Neuron (in vitro differentiated cells): ENCODE measurements around the gene CAMK2G.
A peak's percentile ranks its signal among the peaks of the same experiment; 100 is the strongest.

Source experiments
- H2AFZ ChIP-seq: one replicate; pipeline ENCODE4 v1.6.1; 2013; ENCODE audit warnings: low read depth, mild to moderate bottlenecking, inconsistent platforms, low read length, moderate library complexity
- H3K27me3 ChIP-seq: one replicate; pipeline ENCODE4 v1.6.1; 2013; ENCODE audit warnings: low read length; ENCODE audit not compliant: insufficient read depth
- H3K36me3 ChIP-seq: one replicate; pipeline ENCODE4 v1.6.1; 2013; ENCODE audit warnings: low read length; ENCODE audit not compliant: insufficient read depth
- H3K4me1 ChIP-seq: one replicate; pipeline ENCODE4 v1.6.1; 2013; ENCODE audit warnings: low read length; ENCODE audit not compliant: insufficient read depth
- H3K4me3 ChIP-seq: 2 replicates; pipeline ENCODE4 v1.5.1; 2013; ENCODE audit warnings: mild to moderate bottlenecking, low read length, moderate library complexity
- H3K9me3 ChIP-seq: one replicate; pipeline ENCODE4 v1.6.1; 2013; ENCODE audit warnings: low read length

Gene CAMK2G

GRCh38 chr10:73910401-73910763, 36.0 kb upstream of the CAMK2G start:
- Histone ChIP-seq H3K4me3 (peak overlapping the region; percentile 52), H3K27me3 (peaks cover 42% of the 10 kb centered on the region), H3K4me1 (peaks cover 13% of the 10 kb centered on the region), H2AFZ (peak overlapping the region; percentile 56), H3K36me3 (no peaks in the 10 kb centered on the region), H3K9me3 (no peaks in the 10 kb centered on the region)

GRCh38 chr10:73909540-73910115, 35.3 kb upstream of the CAMK2G start:
- peaks cover 41% of the 10 kb centered on the region for H3K27me3 ChIP-seq
- no peak overlapping the region for H2AFZ ChIP-seq
- no peak overlapping the region for H3K4me3 ChIP-seq
- H3K36me3 ChIP-seq = no peaks in the 10 kb centered on the region
- H3K9me3 ChIP-seq = no peaks in the 10 kb centered on the region
- H3K4me1 ChIP-seq = peaks cover 13% of the 10 kb centered on the region

- Histone ChIP-seq H3K27me3 (peaks cover 36% of the 10 kb centered on the region), H3K4me1 (peaks cover 13% of the 10 kb centered on the region), H3K36me3 (no peaks in the 10 kb centered on the region), H2AFZ (no peak overlapping the region), H3K9me3 (no peaks in the 10 kb centered on the region), H3K4me3 (no peak overlapping the region)
Measured at GRCh38 chr10:73908853-73909539, 34.6 kb upstream of the CAMK2G start.

GRCh38 chr10:73907841-73908517, 33.6 kb upstream of the CAMK2G start:
- Histone ChIP-seq H3K27me3 (peaks cover 33% of the 10 kb centered on the region), H3K4me1 (peaks cover 13% of the 10 kb centered on the region), H3K9me3 (no peaks in the 10 kb centered on the region), H2AFZ (no peak overlapping the region), H3K36me3 (no peaks in the 10 kb centered on the region), H3K4me3 (no peak overlapping the region)

GRCh38 chr10:73906524-73907447, 32.4 kb upstream of the CAMK2G start:
- Histone ChIP-seq H2AFZ (no peak overlapping the region), H3K9me3 (no peaks in the 10 kb centered on the region), H3K4me3 (no peak overlapping the region), H3K27me3 (peaks cover 27% of the 10 kb centered on the region), H3K4me1 (peaks cover 13% of the 10 kb centered on the region), H3K36me3 (no peaks in the 10 kb centered on the region)

- Histone ChIP-seq H3K27me3 (peaks cover 20% of the 10 kb centered on the region), H3K9me3 (no peaks in the 10 kb centered on the region), H3K4me1 (peaks cover 9% of the 10 kb centered on the region), H2AFZ (no peak overlapping the region), H3K4me3 (no peak overlapping the region), H3K36me3 (no peaks in the 10 kb centered on the region)
Measured at GRCh38 chr10:73905256-73906020, 31.1 kb upstream of the CAMK2G start.

GRCh38 chr10:73902351-73902750, 28.0 kb upstream of the CAMK2G start:
- no peak overlapping the region for H2AFZ ChIP-seq
- H3K9me3 ChIP-seq = no peaks in the 10 kb centered on the region
- no peaks in the 10 kb centered on the region for H3K27me3 ChIP-seq
- H3K36me3 ChIP-seq = no peaks in the 10 kb centered on the region
- no peak overlapping the region for H3K4me3 ChIP-seq
- H3K4me1 ChIP-seq = peaks cover 7% of the 10 kb centered on the region

- Histone ChIP-seq H3K9me3 (no peaks in the 10 kb centered on the region), H2AFZ (no peak overlapping the region), H3K4me1 (no peaks in the 10 kb centered on the region), H3K4me3 (no peak overlapping the region), H3K27me3 (no peaks in the 10 kb centered on the region), H3K36me3 (no peaks in the 10 kb centered on the region)
Measured at GRCh38 chr10:73901261-73901660, 26.9 kb upstream of the CAMK2G start.

- Histone ChIP-seq H2AFZ (no peak overlapping the region), H3K9me3 (no peaks in the 10 kb centered on the region), H3K4me1 (no peaks in the 10 kb centered on the region), H3K36me3 (no peaks in the 10 kb centered on the region), H3K27me3 (no peaks in the 10 kb centered on the region), H3K4me3 (no peak overlapping the region)
Measured at GRCh38 chr10:73900064-73900463, 25.7 kb upstream of the CAMK2G start.

GRCh38 chr10:73899423-73899822, 25.1 kb upstream of the CAMK2G start:
- H3K36me3 ChIP-seq = no peaks in the 10 kb centered on the region
- H3K9me3 ChIP-seq = no peaks in the 10 kb centered on the region
- H3K4me3 ChIP-seq = no peak overlapping the region
- H3K27me3 ChIP-seq = no peaks in the 10 kb centered on the region
- H3K4me1 ChIP-seq = no peaks in the 10 kb centered on the region
- no peak overlapping the region for H2AFZ ChIP-seq

- H3K4me1 ChIP-seq = no peaks in the 10 kb centered on the region
- H3K4me3 ChIP-seq = no peak overlapping the region
- H3K27me3 ChIP-seq = no peaks in the 10 kb centered on the region
- no peaks in the 10 kb centered on the region for H3K9me3 ChIP-seq
- H3K36me3 ChIP-seq = no peaks in the 10 kb centered on the region
- H2AFZ ChIP-seq = no peak overlapping the region
Measured at GRCh38 chr10:73898730-73899410, 24.5 kb upstream of the CAMK2G start.

GRCh38 chr10:73897693-73898092, 23.3 kb upstream of the CAMK2G start:
- Histone ChIP-seq H2AFZ (no peak overlapping the region), H3K36me3 (no peaks in the 10 kb centered on the region), H3K4me1 (peaks cover 2% of the 10 kb centered on the region), H3K4me3 (no peak overlapping the region), H3K9me3 (no peaks in the 10 kb centered on the region), H3K27me3 (no peaks in the 10 kb centered on the region)
